T-helper 2 cell treated with Interferon-gamma antibody and Interleukin-4, amounts not matched to agents 5 μg/mL and 100 μg/mL, for 36 hours (primary cell): ENCODE results near the gene SSBP3.
"Not testable (repeated sequence)": the region's sequence is repeated elsewhere in the genome, so short reads cannot be mapped to it uniquely, and the experiment has no call there.

Experiments used
- DNase-seq: peaks from one replicate; pipeline ENCODE4 v3.0.0; 2021; ENCODE audit warnings: low spot score
- H3K27ac Mint-ChIP-seq: one replicate; pipeline ENCODE4 v1.8.0; 2021; ENCODE audit warnings: mild to moderate bottlenecking, mixed read lengths
- H3K27me3 Mint-ChIP-seq: one replicate; pipeline ENCODE4 v1.8.0; 2021; ENCODE audit warnings: low read depth, mixed read lengths
- H3K36me3 Mint-ChIP-seq: one replicate; pipeline ENCODE4 v1.8.0; 2021; ENCODE audit warnings: low read depth, mixed read lengths
- H3K4me1 Mint-ChIP-seq: one replicate; pipeline ENCODE4 v1.8.0; 2021; ENCODE audit warnings: low read depth, mixed read lengths
- H3K4me3 Mint-ChIP-seq: one replicate; pipeline ENCODE4 v1.8.0; 2022; ENCODE audit warnings: mild to moderate bottlenecking, moderate library complexity, mixed read lengths
- H3K9me3 Mint-ChIP-seq: one replicate; pipeline ENCODE4 v1.8.0; 2021; ENCODE audit warnings: mixed read lengths

The SSBP3 gene

DNA sequence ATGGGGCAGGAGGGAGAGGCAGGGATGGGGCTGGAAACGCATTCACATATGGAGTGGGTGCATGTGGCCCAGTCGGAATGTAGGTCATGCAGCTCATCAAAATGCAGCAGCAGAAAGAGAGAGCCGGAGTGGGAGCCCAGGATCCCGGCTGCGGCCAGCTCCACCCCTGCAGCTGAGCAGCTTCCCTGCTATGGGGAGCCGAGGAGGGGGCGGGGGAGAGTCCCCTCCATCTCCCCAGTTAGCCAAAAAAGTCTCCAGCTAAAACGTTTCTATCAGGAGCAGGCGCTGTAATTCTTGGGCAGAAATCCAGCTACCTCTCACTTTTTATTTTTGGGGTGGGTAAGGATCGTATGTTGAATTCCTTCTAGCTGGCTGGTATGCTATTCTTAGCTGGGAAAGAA lies 166.6 kb downstream of the SSBP3 start:
- H3K36me3 Mint-ChIP-seq = peaks cover 23% of the 10 kb centered on the region

DNA sequence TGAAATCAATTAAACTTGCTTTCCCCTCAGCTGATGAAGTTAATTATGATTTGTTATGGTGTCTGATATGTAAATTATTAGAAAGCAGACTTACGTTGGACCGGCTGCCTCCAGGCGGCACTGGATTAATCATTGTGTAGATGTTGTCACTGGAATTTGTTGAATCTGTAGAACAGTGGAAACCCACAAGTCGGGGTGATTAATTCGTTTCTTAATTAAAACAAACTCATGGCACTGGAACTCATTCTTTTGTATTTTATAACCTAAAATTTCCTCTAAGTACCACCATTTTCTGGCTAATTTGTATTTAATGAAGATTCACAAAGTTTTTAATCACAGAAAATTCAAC lies 167.2 kb downstream of the SSBP3 start:
- Mint-ChIP-seq H3K4me1 (peaks cover 4% of the 10 kb centered on the region), H3K4me3 (no peak overlapping the region), H3K27ac (no peak overlapping the region), H3K36me3 (peaks cover 27% of the 10 kb centered on the region), H3K27me3 (no peaks in the 10 kb centered on the region), H3K9me3 (no peaks in the 10 kb centered on the region)
- no peak for DNase-seq

More for the DNA sequence above, 166.6 kb downstream of the SSBP3 start:
- H3K9me3 Mint-ChIP-seq = no peaks in the 10 kb centered on the region
- no peaks in the 10 kb centered on the region for H3K27me3 Mint-ChIP-seq
- H3K4me1 Mint-ChIP-seq = peaks cover 2% of the 10 kb centered on the region
- DNase-seq = no peak
- H3K4me3 Mint-ChIP-seq = no peak overlapping the region
- H3K27ac Mint-ChIP-seq = no peak overlapping the region

- Mint-ChIP-seq H3K4me3 (no peak overlapping the region), H3K27me3 (no peaks in the 10 kb centered on the region)
Observed at GRCh38 chr1:54238353-54239034, 167.7 kb downstream of the SSBP3 start.

DNA sequence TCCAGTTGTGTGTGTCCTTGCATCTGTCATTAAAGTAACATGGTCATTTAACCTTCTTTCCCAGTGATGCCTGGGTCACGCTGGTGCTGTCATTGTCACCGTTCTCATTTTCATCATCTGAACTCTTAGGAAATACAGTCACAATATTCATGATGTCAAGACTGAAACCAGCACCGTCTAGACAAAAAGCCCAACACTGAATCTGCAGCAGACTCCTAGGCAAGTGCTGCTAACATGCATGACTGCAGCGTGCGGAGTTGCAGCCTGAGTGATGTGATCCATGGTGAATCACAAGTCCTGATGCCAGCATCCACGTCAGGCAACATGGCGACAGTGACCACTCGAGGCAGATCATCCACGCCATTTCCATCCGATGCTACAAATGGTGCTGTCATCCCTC lies 168.6 kb downstream of the SSBP3 start:
- DNase-seq = no peak
- no peaks in the 10 kb centered on the region for H3K27me3 Mint-ChIP-seq
- H3K4me3 Mint-ChIP-seq = no peak overlapping the region
- peaks cover 4% of the 10 kb centered on the region for H3K4me1 Mint-ChIP-seq
- H3K27ac Mint-ChIP-seq = no peak overlapping the region
- H3K9me3 Mint-ChIP-seq = no peaks in the 10 kb centered on the region
- H3K36me3 Mint-ChIP-seq = peaks cover 23% of the 10 kb centered on the region

More at GRCh38 chr1:54238353-54239034, 167.7 kb downstream of the SSBP3 start:
- H3K27ac Mint-ChIP-seq = peak overlapping the region; percentile 57
- peaks cover 27% of the 10 kb centered on the region for H3K36me3 Mint-ChIP-seq
- DNase-seq = no peak
- H3K4me1 Mint-ChIP-seq = peaks cover 4% of the 10 kb centered on the region
- H3K9me3 Mint-ChIP-seq = no peaks in the 10 kb centered on the region

GRCh38 chr1:54234284-54234683 lies 171.9 kb downstream of the SSBP3 start:
- H3K27ac Mint-ChIP-seq = no peak overlapping the region
- H3K9me3 Mint-ChIP-seq = no peaks in the 10 kb centered on the region
- peaks cover 21% of the 10 kb centered on the region for H3K4me1 Mint-ChIP-seq
- no peak for DNase-seq
- no peak overlapping the region for H3K4me3 Mint-ChIP-seq
- no peaks in the 10 kb centered on the region for H3K27me3 Mint-ChIP-seq
- H3K36me3 Mint-ChIP-seq = peaks cover 34% of the 10 kb centered on the region

DNA sequence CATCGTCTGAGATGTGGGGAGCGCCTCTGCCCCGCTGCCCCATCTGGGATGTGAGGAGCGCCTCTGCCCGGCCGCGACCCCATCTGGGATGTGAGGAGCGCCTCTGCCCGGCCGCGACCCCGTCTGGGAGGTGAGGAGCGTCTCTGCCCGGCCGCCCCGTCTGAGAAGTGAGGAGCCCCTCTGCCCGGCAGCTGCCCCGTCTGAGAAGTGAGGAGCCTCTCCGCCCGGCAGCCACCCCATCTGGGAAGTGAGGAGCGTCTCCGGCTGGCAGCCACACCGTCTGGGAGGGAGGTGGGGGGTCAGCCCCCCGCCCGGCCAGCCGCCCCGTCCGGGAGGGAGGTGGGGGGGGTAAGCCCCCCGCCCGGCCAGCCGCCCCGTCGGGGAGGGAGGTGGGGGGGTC lies 173.0 kb downstream of the SSBP3 start:
- H3K27ac Mint-ChIP-seq, H3K9me3 Mint-ChIP-seq, DNase-seq, H3K27me3 Mint-ChIP-seq, H3K4me3 Mint-ChIP-seq: not testable (repeated sequence)
- Mint-ChIP-seq H3K36me3 (peaks cover 31% of the 10 kb centered on the region), H3K4me1 (peaks cover 26% of the 10 kb centered on the region)

DNA sequence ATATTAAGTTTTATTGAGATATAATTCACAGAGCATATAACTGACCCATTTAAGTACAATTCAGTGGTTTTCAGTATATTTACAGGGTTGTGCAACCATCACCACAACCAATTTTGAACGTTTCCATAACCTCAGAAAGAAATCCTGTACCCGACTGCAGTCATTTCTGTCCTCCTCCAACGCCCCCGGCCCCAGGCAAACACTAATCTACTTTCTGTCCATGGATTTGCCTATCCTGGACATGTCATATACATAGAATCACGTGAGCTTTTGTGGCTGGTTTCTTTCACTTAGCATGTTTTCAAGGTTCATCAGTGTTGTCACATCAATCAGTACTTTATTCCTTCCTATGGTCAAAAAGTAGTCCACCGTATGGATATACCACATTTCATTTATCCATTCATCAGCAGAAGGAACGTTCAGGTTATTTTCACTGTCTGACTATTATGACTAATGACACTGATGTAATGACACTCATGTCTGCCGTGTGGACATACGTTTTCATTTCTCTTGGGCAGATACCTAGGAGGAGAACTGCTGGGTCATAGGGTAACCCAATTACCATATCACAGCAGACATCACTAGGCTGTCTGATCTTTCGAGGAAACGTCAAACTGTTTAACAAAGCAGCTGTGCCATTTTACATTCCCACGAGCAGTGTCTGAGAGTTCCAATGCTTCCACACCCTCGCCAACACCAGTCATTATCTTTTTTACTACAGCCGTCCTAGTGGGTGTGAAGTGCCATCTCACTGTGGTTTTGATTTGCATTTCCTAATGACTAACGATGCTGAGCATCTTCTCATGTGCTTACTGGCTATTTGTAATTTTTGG lies 175.5 kb downstream of the SSBP3 start:
- no peaks in the 10 kb centered on the region for H3K9me3 Mint-ChIP-seq
- H3K36me3 Mint-ChIP-seq = peaks cover 22% of the 10 kb centered on the region
- peaks cover 33% of the 10 kb centered on the region for H3K4me1 Mint-ChIP-seq
- no peaks in the 10 kb centered on the region for H3K27me3 Mint-ChIP-seq
- peak; percentile 79 for DNase-seq
- peak overlapping the region; percentile 52 for H3K27ac Mint-ChIP-seq
- H3K4me3 Mint-ChIP-seq = peak overlapping the region; percentile 69

GRCh38 chr1:54229281-54229891 lies 176.8 kb downstream of the SSBP3 start:
- Mint-ChIP-seq H3K9me3 (no peaks in the 10 kb centered on the region), H3K27me3 (no peaks in the 10 kb centered on the region), H3K36me3 (peaks cover 22% of the 10 kb centered on the region), H3K27ac (peak overlapping the region; percentile 46), H3K4me3 (peak overlapping the region; percentile 81), H3K4me1 (peaks cover 30% of the 10 kb centered on the region)
- DNase-seq = peak; percentile 75

DNA sequence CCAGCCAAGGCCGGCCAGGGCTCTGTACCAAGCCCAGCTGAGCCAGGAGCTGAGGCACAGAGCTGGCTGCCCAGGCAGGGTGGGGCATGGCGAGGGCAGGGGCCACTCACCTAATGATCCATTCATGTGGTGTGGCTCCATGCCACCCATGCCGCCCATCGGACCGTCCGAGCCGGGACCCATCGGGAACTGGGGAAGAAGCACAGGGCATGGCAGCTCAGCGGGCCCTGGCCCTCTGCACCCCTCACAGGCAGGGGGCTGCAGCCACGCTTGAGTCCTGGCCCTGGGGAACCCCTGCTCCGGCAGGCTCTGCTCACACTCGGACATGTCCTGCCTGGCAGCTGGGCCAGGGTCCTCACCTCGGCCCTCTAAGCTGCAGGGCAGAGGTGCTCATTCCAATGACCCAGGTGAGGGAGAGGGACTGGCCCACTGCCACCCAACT lies 177.5 kb downstream of the SSBP3 start:
- Mint-ChIP-seq H3K4me3 (peak overlapping the region; percentile 81), H3K27me3 (no peaks in the 10 kb centered on the region), H3K36me3 (peaks cover 21% of the 10 kb centered on the region), H3K27ac (no peak overlapping the region), H3K9me3 (no peaks in the 10 kb centered on the region), H3K4me1 (peaks cover 30% of the 10 kb centered on the region)
- DNase-seq = no peak

DNA sequence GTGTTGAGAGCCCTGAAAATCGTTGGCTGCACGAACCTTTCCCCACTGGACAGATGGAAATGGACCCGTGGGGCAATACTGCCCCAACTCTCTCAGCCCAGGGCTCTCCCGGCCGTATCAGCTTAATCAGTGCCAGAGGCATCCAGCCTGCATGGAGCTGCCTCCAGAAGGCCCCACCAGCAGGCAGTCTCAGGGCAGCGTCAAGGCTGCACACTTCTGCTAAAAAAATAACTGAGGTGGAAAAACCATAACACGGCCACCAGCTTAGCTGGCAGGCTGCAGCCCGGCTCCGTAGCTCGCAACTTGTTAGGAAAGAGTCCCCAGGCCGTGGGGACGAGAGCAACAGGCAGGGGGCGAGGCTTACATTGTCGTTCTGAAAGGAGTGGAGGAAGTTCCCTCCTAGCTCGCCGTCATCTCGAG lies 178.3 kb downstream of the SSBP3 start:
- Mint-ChIP-seq H3K27ac (peak overlapping the region; percentile 31), H3K4me1 (peaks cover 30% of the 10 kb centered on the region), H3K9me3 (no peaks in the 10 kb centered on the region), H3K4me3 (no peak overlapping the region), H3K27me3 (no peaks in the 10 kb centered on the region), H3K36me3 (peaks cover 22% of the 10 kb centered on the region)
- no peak for DNase-seq

GRCh38 chr1:54227091-54227602 lies 179.0 kb downstream of the SSBP3 start:
- H3K27ac Mint-ChIP-seq = no peak overlapping the region
- H3K27me3 Mint-ChIP-seq = no peaks in the 10 kb centered on the region
- DNase-seq = no peak

DNA sequence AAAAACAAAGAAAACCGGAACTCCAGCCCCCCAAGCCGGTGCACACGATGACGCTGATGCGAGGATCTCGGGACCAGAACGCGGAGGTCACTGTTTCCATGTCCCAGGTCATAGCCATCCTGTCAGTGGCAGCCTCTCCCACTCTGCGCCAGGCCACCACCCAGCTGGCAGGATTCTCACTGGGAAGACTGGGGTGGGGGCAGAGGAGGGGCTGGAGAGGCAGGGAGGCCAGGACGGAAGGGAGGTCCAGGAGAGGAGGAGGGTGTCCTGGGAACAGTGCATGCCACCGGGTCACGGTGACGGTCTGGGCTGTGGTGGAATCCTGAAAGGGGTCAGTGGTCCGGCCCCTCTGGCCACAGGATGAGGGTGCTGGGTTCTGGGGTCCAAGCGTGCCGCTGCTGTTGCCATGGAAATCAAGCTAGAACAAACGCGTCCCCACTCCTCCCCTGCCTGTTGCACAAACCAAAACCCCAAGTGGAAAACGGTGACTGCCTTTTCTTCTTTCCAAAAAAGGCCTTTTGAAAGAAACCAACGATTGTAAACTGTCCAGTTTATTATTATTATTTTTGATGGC lies 180.1 kb downstream of the SSBP3 start:
- no peak for DNase-seq
- Mint-ChIP-seq H3K4me1 (peaks cover 26% of the 10 kb centered on the region), H3K27me3 (no peaks in the 10 kb centered on the region), H3K9me3 (no peaks in the 10 kb centered on the region), H3K4me3 (no peak overlapping the region), H3K27ac (no peak overlapping the region), H3K36me3 (peaks cover 22% of the 10 kb centered on the region)

More at GRCh38 chr1:54227091-54227602, 179.0 kb downstream of the SSBP3 start:
- Mint-ChIP-seq H3K9me3 (no peaks in the 10 kb centered on the region), H3K4me1 (peaks cover 30% of the 10 kb centered on the region), H3K4me3 (no peak overlapping the region), H3K36me3 (peaks cover 22% of the 10 kb centered on the region)

DNA sequence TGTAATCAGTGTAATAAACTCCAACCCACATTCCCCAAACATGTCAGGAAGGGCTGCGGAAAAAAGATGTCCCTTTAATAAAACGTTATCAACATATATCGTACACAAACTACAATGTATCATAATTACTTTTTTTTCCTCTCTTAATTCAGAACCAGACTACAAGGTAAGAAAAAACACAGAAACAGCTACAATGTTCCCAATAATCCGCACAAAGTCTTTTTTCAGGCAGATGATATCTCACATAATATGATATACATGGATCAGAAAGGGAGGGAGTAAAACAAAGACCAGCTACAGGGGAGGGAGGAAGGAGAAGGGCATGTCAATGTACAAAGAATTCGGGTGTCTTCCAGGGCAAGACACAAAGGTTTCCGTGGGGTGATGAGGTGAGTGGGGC lies 180.8 kb downstream of the SSBP3 start:
- H3K27me3 Mint-ChIP-seq = no peaks in the 10 kb centered on the region
- peak overlapping the region; percentile 55 for H3K27ac Mint-ChIP-seq
- H3K4me3 Mint-ChIP-seq = no peak overlapping the region
- no peaks in the 10 kb centered on the region for H3K9me3 Mint-ChIP-seq
- H3K4me1 Mint-ChIP-seq = peaks cover 19% of the 10 kb centered on the region
- H3K36me3 Mint-ChIP-seq = peaks cover 22% of the 10 kb centered on the region
- no peak for DNase-seq
